CD4-positive, alpha-beta T cell (primary cell): ENCODE data around the gene KCNIP4. TPM values are rescaled to one million over a fixed set of nuclear protein-coding genes. Genes with fewer than 3 reads are reported as not detected.

Source experiments
- ATAC-seq: fragments of 200-7000 bp; cut with Tn5 transposase; one replicate; pipeline ENCODE4 v1.10.0; 2022; ENCODE audit warnings: mild to moderate bottlenecking; ENCODE audit not compliant: poor library complexity
- CTCF ChIA-PET: fragments of 350-600 bp; sonication (Branson Sonifier 250); formaldehyde crosslinking; loops from one replicate; lab custom pipeline; 2021; ENCODE audit warnings: antibody characterized with exemption, inconsistent platforms; lab: Charles Lee
- POLR2A ChIA-PET: fragments of 350-600 bp; sonication (Branson Sonifier 250); formaldehyde crosslinking; loops from one replicate; lab custom pipeline; 2021; ENCODE audit warnings: antibody characterized with exemption, inconsistent platforms; lab: Charles Lee
- DNase-seq, 14 experiments: peaks; one replicate each; pipeline ENCODE4 v3.0.0-alpha.2; 2013 to 2020; ENCODE audit warnings: mixed read lengths in 2 of 14
- H3K27ac ChIP-seq, 2 donors: one replicate each; pipeline versions ENCODE4 v1.5.1 to v1.7.0; 2013; ENCODE audit warnings: low read length in 2 of 2, low read depth in 1 of 2, mild to moderate bottlenecking in 1 of 2
- H3K27me3 ChIP-seq, 2 experiments: 1 replicate in 1 of 2; 2 replicates in 1 of 2; pipeline versions ENCODE4 v1.6.1 to v1.7.0; 2013; ENCODE audit warnings: low read length in 2 of 2, control low read depth in 1 of 2, mild to moderate bottlenecking in 1 of 2, moderate library complexity in 1 of 2; ENCODE audit not compliant: insufficient read depth in 2 of 2, control insufficient read depth in 1 of 2
- H3K36me3 ChIP-seq: one replicate; pipeline ENCODE4 v1.6.1; 2013; ENCODE audit warnings: low read length, control low read depth; ENCODE audit not compliant: insufficient read depth
- H3K4me1 ChIP-seq: one replicate; pipeline ENCODE4 v1.6.1; 2013; ENCODE audit warnings: low read length, control low read depth; ENCODE audit not compliant: insufficient read depth
- H3K4me3 ChIP-seq: one replicate; pipeline ENCODE4 v1.5.1; 2013; ENCODE audit warnings: mild to moderate bottlenecking, low read length, moderate library complexity
- H3K9me3 ChIP-seq, 2 experiments: 1 replicate in 1 of 2; 2 replicates in 1 of 2; pipeline versions ENCODE4 v1.6.1 to v1.7.0; 2013; ENCODE audit warnings: low read length in 2 of 2, mild to moderate bottlenecking in 2 of 2, control low read depth in 1 of 2, moderate library complexity in 1 of 2; ENCODE audit not compliant: control insufficient read depth in 1 of 2, insufficient read depth in 1 of 2
- H3K27ac Mint-ChIP-seq: one replicate; pipeline ENCODE4 v1.8.0; 2020; ENCODE audit warnings: mixed read lengths
- H3K27me3 Mint-ChIP-seq: one replicate; pipeline ENCODE4 v1.8.0; 2021; ENCODE audit warnings: mixed read lengths
- H3K36me3 Mint-ChIP-seq: one replicate; pipeline ENCODE4 v1.8.0; 2021; ENCODE audit warnings: low read depth, mixed read lengths
- H3K4me1 Mint-ChIP-seq: one replicate; pipeline ENCODE4 v1.8.0; 2021; ENCODE audit warnings: low read depth, mixed read lengths
- H3K4me3 Mint-ChIP-seq: one replicate; pipeline ENCODE4 v1.8.0; 2020; ENCODE audit warnings: mild to moderate bottlenecking, mixed read lengths
- H3K9me3 Mint-ChIP-seq: one replicate; pipeline ENCODE4 v1.8.0; 2020; ENCODE audit warnings: mixed read lengths
- intact Hi-C, 2 experiments: fragments of 100-400 bp; cut with DNase I in 1 of 2; cut with micrococcal nuclease in 1 of 2; formaldehyde crosslinking; loops; one replicate each; pipeline versions ENCODE4 v1.15.1 to v1.9.0; 2023 to 2025; cut with DNase I, micrococcal nuclease
- total RNA-seq, 174 experiments: library from RNA in 2 of 174; stranded (reverse) in 2 of 174; gene quantifications; one replicate each; pipeline ENCODE4 v1.2.3 and lab custom pipeline; 2021 to 2026
- TF ChIP-seq, protein P1 (sequence below): fragments of 200-600 bp; IDR thresholded peaks from one replicate; pipeline ENCODE4 v1.8.0; 2022; ENCODE audit warnings: antibody characterized with exemption, mild to moderate bottlenecking

The KCNIP4 gene
- total RNA-seq, 2 experiments from 2014 or later, result not detected

DNA sequence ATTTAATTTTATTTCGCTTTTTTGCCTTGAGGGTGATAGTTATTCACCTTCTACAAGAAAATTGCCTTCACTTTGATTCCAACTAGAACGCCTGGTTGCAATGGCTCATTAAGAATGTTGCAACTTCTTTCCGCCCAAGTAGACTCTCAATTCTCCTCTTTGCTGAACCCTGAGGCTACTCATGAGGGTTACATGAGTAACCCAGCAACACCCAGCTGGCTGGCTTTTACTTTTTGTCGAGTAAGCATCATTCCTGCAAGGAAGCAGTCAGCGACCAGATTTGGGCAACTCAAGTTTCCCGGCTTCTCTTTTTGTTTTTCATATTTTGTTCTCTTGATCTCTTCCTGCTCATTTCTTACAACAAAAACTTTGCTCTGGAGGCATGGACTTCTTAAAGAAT is 752.9 kb downstream of the KCNIP4 start:
- intact Hi-C loops, result no loop called here
- TF ChIP-seq, protein P1, sequence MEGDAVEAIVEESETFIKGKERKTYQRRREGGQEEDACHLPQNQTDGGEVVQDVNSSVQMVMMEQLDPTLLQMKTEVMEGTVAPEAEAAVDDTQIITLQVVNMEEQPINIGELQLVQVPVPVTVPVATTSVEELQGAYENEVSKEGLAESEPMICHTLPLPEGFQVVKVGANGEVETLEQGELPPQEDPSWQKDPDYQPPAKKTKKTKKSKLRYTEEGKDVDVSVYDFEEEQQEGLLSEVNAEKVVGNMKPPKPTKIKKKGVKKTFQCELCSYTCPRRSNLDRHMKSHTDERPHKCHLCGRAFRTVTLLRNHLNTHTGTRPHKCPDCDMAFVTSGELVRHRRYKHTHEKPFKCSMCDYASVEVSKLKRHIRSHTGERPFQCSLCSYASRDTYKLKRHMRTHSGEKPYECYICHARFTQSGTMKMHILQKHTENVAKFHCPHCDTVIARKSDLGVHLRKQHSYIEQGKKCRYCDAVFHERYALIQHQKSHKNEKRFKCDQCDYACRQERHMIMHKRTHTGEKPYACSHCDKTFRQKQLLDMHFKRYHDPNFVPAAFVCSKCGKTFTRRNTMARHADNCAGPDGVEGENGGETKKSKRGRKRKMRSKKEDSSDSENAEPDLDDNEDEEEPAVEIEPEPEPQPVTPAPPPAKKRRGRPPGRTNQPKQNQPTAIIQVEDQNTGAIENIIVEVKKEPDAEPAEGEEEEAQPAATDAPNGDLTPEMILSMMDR, result no peak
- H3K27me3 ChIP-seq, result no peaks in the 10 kb centered on the region
- H3K4me3 Mint-ChIP-seq, result no peak overlapping the region
- H3K4me1 ChIP-seq, result no peaks in the 10 kb centered on the region
- no peaks in the 10 kb centered on the region for H3K36me3 ChIP-seq
- no peak for DNase-seq
- H3K27me3 Mint-ChIP-seq, result no peaks in the 10 kb centered on the region
- no peaks in the 10 kb centered on the region for H3K4me1 Mint-ChIP-seq
- H3K4me3 ChIP-seq, result no peak overlapping the region
- no peak overlapping the region for H3K27ac ChIP-seq
- no peak for ATAC-seq
- POLR2A ChIA-PET, result no interaction called here
- CTCF ChIA-PET, result no interaction called here
- no peaks in the 10 kb centered on the region for H3K36me3 Mint-ChIP-seq
- peaks cover 2% of the 10 kb centered on the region for H3K9me3 Mint-ChIP-seq
- H3K9me3 ChIP-seq, result peaks cover 0 to 4% of the 10 kb centered on the region in 2 experiments
- no peak overlapping the region for H3K27ac Mint-ChIP-seq

DNA sequence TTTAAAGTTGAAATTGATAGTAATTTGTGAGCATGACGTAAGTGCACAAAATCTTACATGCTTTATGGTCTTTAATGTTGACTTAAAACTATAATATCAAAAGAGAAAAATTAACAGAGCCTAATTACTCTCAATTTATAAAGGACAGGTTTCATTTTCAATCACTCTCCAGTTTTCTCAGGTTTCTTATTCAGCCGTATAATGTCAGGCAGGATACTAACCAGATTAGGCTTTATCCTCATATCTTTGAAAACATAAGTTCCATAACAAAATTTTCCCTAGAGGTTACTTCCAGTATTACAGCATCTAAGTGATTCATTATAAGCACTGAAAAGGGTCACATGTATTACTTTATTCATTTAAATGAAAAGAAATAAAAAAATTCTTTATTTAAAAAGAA is 756.2 kb downstream of the KCNIP4 start:
- POLR2A ChIA-PET, result no interaction called here
- H3K27ac Mint-ChIP-seq, result no peak overlapping the region
- TF ChIP-seq, protein P1, result no peak
- no peaks in the 10 kb centered on the region for H3K36me3 ChIP-seq
- no peaks in the 10 kb centered on the region for H3K27me3 ChIP-seq
- no peak overlapping the region for H3K27ac ChIP-seq
- no peaks in the 10 kb centered on the region for H3K4me1 Mint-ChIP-seq
- H3K4me3 ChIP-seq, result no peak overlapping the region
- DNase-seq, result no peak
- intact Hi-C loops, result no loop called here
- H3K4me3 Mint-ChIP-seq, result no peak overlapping the region
- H3K4me1 ChIP-seq, result no peaks in the 10 kb centered on the region
- CTCF ChIA-PET, result no interaction called here
- no peaks in the 10 kb centered on the region for H3K27me3 Mint-ChIP-seq
- ATAC-seq, result no peak
- no peaks in the 10 kb centered on the region for H3K36me3 Mint-ChIP-seq
- H3K9me3 Mint-ChIP-seq, result no peaks in the 10 kb centered on the region
- peaks cover 0 to 4% of the 10 kb centered on the region in 2 experiments for H3K9me3 ChIP-seq

DNA sequence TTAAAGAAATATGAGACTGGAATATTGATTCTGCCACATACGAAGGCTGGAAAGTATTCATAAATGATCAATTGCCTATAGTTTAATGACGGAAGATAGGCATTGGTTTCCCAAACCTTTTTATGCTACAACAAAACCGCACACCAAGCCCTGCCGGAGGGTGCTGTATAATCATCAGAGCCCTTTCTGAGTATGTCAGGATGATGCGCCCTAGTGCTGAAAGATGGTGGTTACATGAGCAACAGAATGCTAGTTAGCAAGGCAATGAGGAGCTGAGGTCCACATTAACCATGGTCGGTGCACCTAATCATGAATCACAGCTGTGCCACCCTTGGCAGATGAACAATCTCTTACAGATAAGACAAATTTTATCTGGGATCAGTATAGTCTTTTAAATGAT is 757.3 kb downstream of the KCNIP4 start:
- Mint-ChIP-seq H3K4me3 (no peak overlapping the region), H3K36me3 (no peaks in the 10 kb centered on the region), H3K27me3 (no peaks in the 10 kb centered on the region), H3K4me1 (no peaks in the 10 kb centered on the region), H3K9me3 (no peaks in the 10 kb centered on the region), H3K27ac (no peak overlapping the region)
- TF ChIP-seq, protein P1, result no peak
- intact Hi-C loops, result no loop called here
- H3K4me1 ChIP-seq, result no peaks in the 10 kb centered on the region
- ATAC-seq, result no peak
- H3K4me3 ChIP-seq, result no peak overlapping the region
- no peaks in the 10 kb centered on the region for H3K36me3 ChIP-seq
- CTCF ChIA-PET, result no interaction called here
- no peaks in the 10 kb centered on the region for H3K27me3 ChIP-seq
- peaks cover 0 to 4% of the 10 kb centered on the region in 2 experiments for H3K9me3 ChIP-seq
- no peak overlapping the region for H3K27ac ChIP-seq
- DNase-seq, result no peak
- POLR2A ChIA-PET, result no interaction called here
